K562 (cell line): ENCODE measurements around the gene ZNF691. TPM values are rescaled to one million over a fixed set of nuclear protein-coding genes. Genes with fewer than 3 reads are reported as not detected.

Experiments
- ADNP ChIP-seq: fragments of 200-800 bp; sonication (Bioruptor generic); IDR thresholded peaks from 2 replicates; pipeline ENCODE4 v1.6.1; 2016; ENCODE audit warnings: missing genetic modification characterization, missing compliant biosample characterization
- CREBBP ChIP-seq: IDR thresholded peaks from one replicate; pipeline ENCODE4 v1.6.1; 2012; ENCODE audit warnings: low read depth, mild to moderate bottlenecking, control low read depth, inconsistent platforms, low read length
- DNMT1 ChIP-seq: fragments of 450-650 bp; IDR thresholded peaks from 2 replicates; pipeline ENCODE4 v1.6.1; 2016; ENCODE audit warnings: antibody characterized with exemption, mild to moderate bottlenecking
- FUS ChIP-seq: fragments of 200-400 bp; formaldehyde crosslinking; optimal IDR thresholded peaks from 2 replicates; pipeline ENCODE3; 2017; ENCODE audit warnings: low read depth, low read length
- ILF3 ChIP-seq: fragments of 450-650 bp; IDR thresholded peaks from 2 replicates; pipeline ENCODE4 v1.6.1; 2018; ENCODE audit warnings: antibody characterized with exemption, mild to moderate bottlenecking, moderate library complexity, borderline replicate concordance
- ILK ChIP-seq: fragments of 450-650 bp; IDR thresholded peaks from 2 replicates; pipeline ENCODE4 v1.6.1; 2016; ENCODE audit warnings: missing genetic modification characterization, low read depth, mild to moderate bottlenecking, missing compliant biosample characterization, moderate library complexity, borderline replicate concordance
- MBD2 ChIP-seq: sonication (generic); IDR thresholded peaks from 2 replicates; pipeline ENCODE4 v1.6.1; 2016; ENCODE audit warnings: low read depth, borderline replicate concordance
- MYNN ChIP-seq, 2 experiments: sonication (generic); formaldehyde crosslinking in 1 of 2; IDR thresholded peaks; 2 replicates each; pipeline versions ENCODE4 v1.5.0 to v1.6.1; 2016 to 2020; ENCODE audit warnings: antibody characterized with exemption in 1 of 2, missing genetic modification reagents in 1 of 2
- PHTF2 ChIP-seq: fragments of 250-450 bp; sonication (Bioruptor Pico); IDR thresholded peaks from 2 replicates; pipeline ENCODE4 v1.5.0; 2021; ENCODE audit warnings: mild to moderate bottlenecking
- SETDB1 ChIP-seq: IDR thresholded peaks from one replicate; pipeline ENCODE4 v1.6.1; 2012; ENCODE audit warnings: low read length, control low read depth, inconsistent platforms
- SLC30A9 ChIP-seq: fragments of 250-450 bp; sonication (Bioruptor Pico); IDR thresholded peaks from 2 replicates; pipeline ENCODE4 v1.8.0; 2022; ENCODE audit warnings: mild to moderate bottlenecking, moderate library complexity
- SMARCE1 ChIP-seq: fragments of 450-650 bp; IDR thresholded peaks from 2 replicates; pipeline ENCODE4 v1.7.1; 2016; ENCODE audit warnings: mild to moderate bottlenecking
- ZBED1 ChIP-seq: IDR thresholded peaks from 2 replicates; pipeline ENCODE4 v1.6.1; 2014
- ZFP1 ChIP-seq: fragments of 450-650 bp; formaldehyde crosslinking; IDR thresholded peaks from 2 replicates; pipeline ENCODE4 v1.4.0; 2020; ENCODE audit warnings: mild to moderate bottlenecking, mixed read lengths
- ZFPM2 ChIP-seq: fragments of 250-450 bp; sonication (Bioruptor Pico); IDR thresholded peaks from 2 replicates; pipeline ENCODE4 v1.5.1; 2022; ENCODE audit warnings: mild to moderate bottlenecking
- ZNF121 ChIP-seq: sonication (generic); formaldehyde crosslinking; conservative IDR thresholded peaks from 2 replicates; pipeline ENCODE4 v1.8.0; 2022; ENCODE audit warnings: missing genetic modification reagents
- ZNF143 ChIP-seq: sonication (generic); formaldehyde crosslinking; IDR thresholded peaks from 2 replicates; pipeline ENCODE4 v1.9.0; 2022; ENCODE audit warnings: mild to moderate bottlenecking, missing genetic modification reagents
- ZNF311 ChIP-seq: fragments of 250-450 bp; sonication (Bioruptor Pico); IDR thresholded peaks from 2 replicates; pipeline ENCODE4 v1.4.0; 2020; ENCODE audit warnings: mild to moderate bottlenecking, moderate library complexity
- ZNF41 ChIP-seq: fragments of 250-450 bp; sonication (Bioruptor Pico); conservative IDR thresholded peaks from 2 replicates; pipeline ENCODE4 v1.4.0; 2020; ENCODE audit warnings: mild to moderate bottlenecking
- ZSCAN32 ChIP-seq: fragments of 450-650 bp; formaldehyde crosslinking; IDR thresholded peaks from 2 replicates; pipeline ENCODE4 v1.4.0; 2020; ENCODE audit warnings: mild to moderate bottlenecking, moderate library complexity
- polyA plus RNA-seq, 8 experiments: library from polyadenylated mRNA; depleted of rRNA in 4 of 8; stranded (reverse) in 5 of 8; unstranded in 3 of 8; fragments of >200 nt; fragmentation: Nextera tagmentation in 2 of 8; fragmentation: Illumina TruSeq in 1 of 8; extraction: Ambion mirVana in 2 of 8; extraction: Trizol in 1 of 8; gene quantifications; 2 replicates each; pipeline versions ENCODE4 v1.2.1 to v1.2.3, GENCODE V29; 2011 to 2014; ENCODE audit warnings: inconsistent platforms in 1 of 8, missing spikeins in 1 of 8
- total RNA-seq, 7 experiments: library from RNA; depleted of rRNA in 6 of 7; stranded (reverse); fragments of >200 nt in 6 of 7; fragmentation: Illumina TruSeq in 2 of 7; extraction: Trizol in 2 of 7; gene quantifications; 2 replicates each; pipeline versions ENCODE4 v1.2.1 to v1.2.3, GENCODE V29; 2011 to 2021; ENCODE audit warnings: low replicate concordance in 1 of 7
- TF ChIP-seq, protein P1 (sequence below): fragments of 450-650 bp; IDR thresholded peaks from one replicate; pipeline ENCODE4 v1.6.1; 2018; ENCODE audit warnings: mild to moderate bottlenecking, moderate library complexity; ENCODE audit not compliant: partially characterized antibody
- TF ChIP-seq, protein P2 (sequence below): fragments of 450-650 bp; IDR thresholded peaks from 2 replicates; pipeline ENCODE4 v1.6.1; 2016; ENCODE audit warnings: borderline replicate concordance
- TF ChIP-seq, protein P3 (sequence below): conservative IDR thresholded peaks from 2 replicates; pipeline ENCODE4 v1.6.1; 2011; ENCODE audit warnings: low read depth, mild to moderate bottlenecking, low read length; ENCODE audit not compliant: control insufficient read depth
- TF ChIP-seq, protein P4 (sequence below), 2 experiments: fragments of 250-450 bp in 1 of 2; fragments of 450-650 bp in 1 of 2; sonication (Bioruptor Pico) in 1 of 2; IDR thresholded peaks; 2 replicates each; pipeline versions ENCODE4 v1.6.1 to v1.8.0; 2016 to 2021; ENCODE audit warnings: mild to moderate bottlenecking in 2 of 2, moderate library complexity in 2 of 2, missing compliant biosample characterization in 1 of 2, missing genetic modification characterization in 1 of 2

Gene ZNF691
- total and polyA plus RNA-seq, 9 of the 15 experiments (the other 6 are each of a cell fraction or from before 2014, with no cell fraction given) = 10.7 to 30.4 (median 14.8) TPM

DNA sequence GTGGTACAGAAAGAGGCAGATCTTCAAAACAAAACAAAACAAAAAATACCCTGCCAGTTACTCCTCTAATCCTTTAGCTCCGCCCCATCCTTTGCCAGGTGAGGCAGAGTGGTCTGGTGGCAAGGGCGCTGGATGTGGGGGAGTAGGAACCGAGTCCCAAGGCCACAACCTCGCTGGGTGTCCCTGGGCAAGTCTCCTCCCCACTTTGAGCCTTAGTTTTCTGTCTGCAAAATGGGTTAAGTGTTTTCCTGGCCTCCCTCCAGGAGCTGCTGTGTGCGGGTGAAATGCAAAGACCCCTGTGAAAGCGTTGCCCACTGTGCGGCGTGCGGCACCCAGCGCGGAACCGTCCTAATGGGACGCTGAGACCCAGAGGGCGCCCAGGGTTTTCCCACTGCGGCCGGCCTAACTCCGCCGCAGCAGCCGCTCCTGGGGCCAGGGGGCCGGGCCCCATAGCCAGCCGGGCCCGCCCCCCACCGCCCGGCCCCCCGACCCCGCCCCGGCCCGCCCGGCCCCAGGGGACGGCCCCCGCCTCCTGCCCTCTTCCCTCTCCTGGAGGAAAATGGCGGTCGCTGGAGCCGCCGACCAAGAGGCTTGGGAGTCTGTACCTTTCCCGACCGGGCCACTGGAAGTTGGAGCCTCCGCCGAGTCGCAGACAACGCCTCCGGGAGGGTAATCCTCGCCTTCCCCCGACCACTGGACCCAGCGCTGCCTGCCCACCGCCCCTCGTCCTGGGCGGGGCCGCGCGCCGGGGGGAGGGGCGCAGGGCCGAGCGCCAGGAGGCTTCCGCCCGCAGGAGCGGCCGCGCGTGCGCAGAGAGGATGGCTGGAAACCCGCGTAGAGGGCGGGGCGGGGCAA lies 29.6 kb upstream of the ZNF691 start, which contains the start of the genes ERMAP and SVBP (continued):
- TF ChIP-seq ILF3 = peak; percentile 81; the same call in 1 of the 2 replicates
- TF ChIP-seq ZNF41 = 0 out of 2 replicates have a peak, but pooled peaks have one; percentile 21
- TF ChIP-seq ZNF143 (CRISPR knock-in tag) = no peak
- TF ChIP-seq PHTF2 (CRISPR knock-in tag) = no peak
- no peak for TF ChIP-seq ILK (tag)
- no peak for TF ChIP-seq ZFPM2 (CRISPR knock-in tag)
- no peak for TF ChIP-seq DNMT1
- TF ChIP-seq, protein P1, sequence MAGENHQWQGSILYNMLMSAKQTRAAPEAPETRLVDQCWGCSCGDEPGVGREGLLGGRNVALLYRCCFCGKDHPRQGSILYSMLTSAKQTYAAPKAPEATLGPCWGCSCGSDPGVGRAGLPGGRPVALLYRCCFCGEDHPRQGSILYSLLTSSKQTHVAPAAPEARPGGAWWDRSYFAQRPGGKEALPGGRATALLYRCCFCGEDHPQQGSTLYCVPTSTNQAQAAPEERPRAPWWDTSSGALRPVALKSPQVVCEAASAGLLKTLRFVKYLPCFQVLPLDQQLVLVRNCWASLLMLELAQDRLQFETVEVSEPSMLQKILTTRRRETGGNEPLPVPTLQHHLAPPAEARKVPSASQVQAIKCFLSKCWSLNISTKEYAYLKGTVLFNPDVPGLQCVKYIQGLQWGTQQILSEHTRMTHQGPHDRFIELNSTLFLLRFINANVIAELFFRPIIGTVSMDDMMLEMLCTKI = no peak
- no peak for TF ChIP-seq ZNF311 (CRISPR knock-in tag)
- TF ChIP-seq SETDB1 = no peak
- TF ChIP-seq MYNN (IDR thresholded peaks at IDR 0.05) = no peak; the same call in 1 of the 2 replicates
- no peak for TF ChIP-seq MYNN (CRISPR knock-in tag; IDR thresholded peaks at IDR 0.05)
- no peak for TF ChIP-seq ADNP (tag)
- TF ChIP-seq, protein P2, sequence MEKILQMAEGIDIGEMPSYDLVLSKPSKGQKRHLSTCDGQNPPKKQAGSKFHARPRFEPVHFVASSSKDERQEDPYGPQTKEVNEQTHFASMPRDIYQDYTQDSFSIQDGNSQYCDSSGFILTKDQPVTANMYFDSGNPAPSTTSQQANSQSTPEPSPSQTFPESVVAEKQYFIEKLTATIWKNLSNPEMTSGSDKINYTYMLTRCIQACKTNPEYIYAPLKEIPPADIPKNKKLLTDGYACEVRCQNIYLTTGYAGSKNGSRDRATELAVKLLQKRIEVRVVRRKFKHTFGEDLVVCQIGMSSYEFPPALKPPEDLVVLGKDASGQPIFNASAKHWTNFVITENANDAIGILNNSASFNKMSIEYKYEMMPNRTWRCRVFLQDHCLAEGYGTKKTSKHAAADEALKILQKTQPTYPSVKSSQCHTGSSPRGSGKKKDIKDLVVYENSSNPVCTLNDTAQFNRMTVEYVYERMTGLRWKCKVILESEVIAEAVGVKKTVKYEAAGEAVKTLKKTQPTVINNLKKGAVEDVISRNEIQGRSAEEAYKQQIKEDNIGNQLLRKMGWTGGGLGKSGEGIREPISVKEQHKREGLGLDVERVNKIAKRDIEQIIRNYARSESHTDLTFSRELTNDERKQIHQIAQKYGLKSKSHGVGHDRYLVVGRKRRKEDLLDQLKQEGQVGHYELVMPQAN = peak; percentile 53; the same call in 1 of the 2 replicates
- no peak for TF ChIP-seq ZNF121
- TF ChIP-seq SMARCE1 = no peak
- no peak for TF ChIP-seq CREBBP
- peak; percentile 69; the same call in 1 of the 2 replicates for TF ChIP-seq MBD2
- TF ChIP-seq SLC30A9 (CRISPR knock-in tag) = no peak
- TF ChIP-seq ZFP1 (CRISPR knock-in tag) = no peak
- TF ChIP-seq, protein P3, sequence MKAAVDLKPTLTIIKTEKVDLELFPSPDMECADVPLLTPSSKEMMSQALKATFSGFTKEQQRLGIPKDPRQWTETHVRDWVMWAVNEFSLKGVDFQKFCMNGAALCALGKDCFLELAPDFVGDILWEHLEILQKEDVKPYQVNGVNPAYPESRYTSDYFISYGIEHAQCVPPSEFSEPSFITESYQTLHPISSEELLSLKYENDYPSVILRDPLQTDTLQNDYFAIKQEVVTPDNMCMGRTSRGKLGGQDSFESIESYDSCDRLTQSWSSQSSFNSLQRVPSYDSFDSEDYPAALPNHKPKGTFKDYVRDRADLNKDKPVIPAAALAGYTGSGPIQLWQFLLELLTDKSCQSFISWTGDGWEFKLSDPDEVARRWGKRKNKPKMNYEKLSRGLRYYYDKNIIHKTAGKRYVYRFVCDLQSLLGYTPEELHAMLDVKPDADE = peak; percentile 48
- TF ChIP-seq ZBED1 = no peak
- TF ChIP-seq ZSCAN32 (CRISPR knock-in tag) = no peak; the same call in 1 of the 2 replicates
- no peak for TF ChIP-seq FUS
- TF ChIP-seq, protein P4, sequence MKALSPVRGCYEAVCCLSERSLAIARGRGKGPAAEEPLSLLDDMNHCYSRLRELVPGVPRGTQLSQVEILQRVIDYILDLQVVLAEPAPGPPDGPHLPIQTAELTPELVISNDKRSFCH (CRISPR knock-in tag; IDR thresholded peaks at IDR 0.05) = no peak
- TF ChIP-seq, protein P4 (tag; IDR thresholded peaks at IDR 0.05) = no peak
